ENCODE measurements around the gene YKT6.

Gene YKT6

GRCh38 chr7:44210107-44210506 is 9.3 kb downstream of the YKT6 start:
- no peak for ATAC-seq (ENCODE audit: insufficient read depth, low read depth)

GRCh38 chr7:44211126-44211675 is 10.4 kb downstream of the YKT6 start:
- H3K36me3 ChIP-seq (ENCODE audit: insufficient read depth, low read length): peaks cover 78% of the 10 kb centered on the region
- no peak overlapping the region for H3K9ac ChIP-seq (ENCODE audit: low read depth, low read length)
- no peaks in the 10 kb centered on the region for H3K79me2 ChIP-seq (ENCODE audit: insufficient read depth, low read length)
- no peak overlapping the region for H3K4me2 ChIP-seq (ENCODE audit: insufficient read depth, low read length)
- H3K4me3 ChIP-seq (ENCODE audit: low read depth in 1 of 2, low read length in 2 of 2): no peak overlapping the region
- H2AFZ ChIP-seq (ENCODE audit: low read depth, low read length): no peak overlapping the region
- ATAC-seq (ENCODE audit: insufficient read depth, low read depth): no peak
- no peaks in the 10 kb centered on the region for H3K27me3 ChIP-seq (ENCODE audit: insufficient read depth, low read length, poor library complexity)
- H4K20me1 ChIP-seq (ENCODE audit: insufficient read depth, low read length): peaks cover 17% of the 10 kb centered on the region
- DNase-seq: no peak
- H3K27ac ChIP-seq (ENCODE audit: low read length): no peak overlapping the region
- TF ChIP-seq CTCF (IDR thresholded peaks at IDR 0.05; ENCODE audit: borderline replicate concordance, extremely low read depth, low read length, poor library complexity, severe bottlenecking) (no peak), EZH2 (IDR thresholded peaks at IDR 0.05; ENCODE audit: borderline replicate concordance, low read depth, low read length, severe bottlenecking) (no peak)
- H3K4me1 ChIP-seq (ENCODE audit: insufficient read depth, low read length): no peaks in the 10 kb centered on the region
- no peaks in the 10 kb centered on the region for H3K9me3 ChIP-seq (ENCODE audit: insufficient read depth, low read length, severe bottlenecking)

More at GRCh38 chr7:44210107-44210506, 9.3 kb downstream of the YKT6 start:
- H3K27me3 ChIP-seq (ENCODE audit: insufficient read depth, low read length, poor library complexity): no peaks in the 10 kb centered on the region
- no peak overlapping the region for H3K9ac ChIP-seq (ENCODE audit: low read depth, low read length)
- H3K9me3 ChIP-seq (ENCODE audit: insufficient read depth, low read length, severe bottlenecking): no peaks in the 10 kb centered on the region
- H3K36me3 ChIP-seq (ENCODE audit: insufficient read depth, low read length): peaks cover 89% of the 10 kb centered on the region
- H3K4me2 ChIP-seq (ENCODE audit: insufficient read depth, low read length): no peak overlapping the region
- no peak overlapping the region for H2AFZ ChIP-seq (ENCODE audit: low read depth, low read length)
- H3K27ac ChIP-seq (ENCODE audit: low read length): no peak overlapping the region
- no peaks in the 10 kb centered on the region for H3K4me1 ChIP-seq (ENCODE audit: insufficient read depth, low read length)
- peaks cover 20% of the 10 kb centered on the region for H4K20me1 ChIP-seq (ENCODE audit: insufficient read depth, low read length)
- TF ChIP-seq CTCF (IDR thresholded peaks at IDR 0.05; ENCODE audit: borderline replicate concordance, extremely low read depth, low read length, poor library complexity, severe bottlenecking) (no peak), EZH2 (IDR thresholded peaks at IDR 0.05; ENCODE audit: borderline replicate concordance, low read depth, low read length, severe bottlenecking) (no peak)
- peaks cover 5% of the 10 kb centered on the region; the same call in 1 of the 2 replicates for H3K79me2 ChIP-seq (ENCODE audit: insufficient read depth, low read length)
- no peak overlapping the region for H3K4me3 ChIP-seq (ENCODE audit: low read depth in 1 of 2, low read length in 2 of 2)
- no peak for DNase-seq

- no peak for DNase-seq
- no peaks in the 10 kb centered on the region for H3K4me1 ChIP-seq (ENCODE audit: insufficient read depth, low read length)
- no peak overlapping the region for H2AFZ ChIP-seq (ENCODE audit: low read depth, low read length)
- H3K79me2 ChIP-seq (ENCODE audit: insufficient read depth, low read length): no peaks in the 10 kb centered on the region
- H3K36me3 ChIP-seq (ENCODE audit: insufficient read depth, low read length): peaks cover 70% of the 10 kb centered on the region
- peaks cover 16% of the 10 kb centered on the region for H4K20me1 ChIP-seq (ENCODE audit: insufficient read depth, low read length)
- H3K4me2 ChIP-seq (ENCODE audit: insufficient read depth, low read length): no peak overlapping the region
- no peaks in the 10 kb centered on the region for H3K9me3 ChIP-seq (ENCODE audit: insufficient read depth, low read length, severe bottlenecking)
- no peaks in the 10 kb centered on the region for H3K27me3 ChIP-seq (ENCODE audit: insufficient read depth, low read length, poor library complexity)
- no peak overlapping the region for H3K27ac ChIP-seq (ENCODE audit: low read length)
- TF ChIP-seq CTCF (IDR thresholded peaks at IDR 0.05; ENCODE audit: borderline replicate concordance, extremely low read depth, low read length, poor library complexity, severe bottlenecking) (no peak), EZH2 (IDR thresholded peaks at IDR 0.05; ENCODE audit: borderline replicate concordance, low read depth, low read length, severe bottlenecking) (no peak)
- ATAC-seq (ENCODE audit: insufficient read depth, low read depth): no peak
- no peak overlapping the region for H3K4me3 ChIP-seq (ENCODE audit: low read depth in 1 of 2, low read length in 2 of 2)
- H3K9ac ChIP-seq (ENCODE audit: low read depth, low read length): no peak overlapping the region
Measured at GRCh38 chr7:44212018-44212417, 11.2 kb downstream of the YKT6 start.

Data from DND-41 (cell line).